Bronchial epithelial cell (primary cell): ENCODE measurements around the gene CD300A. TPM values are rescaled to one million over a fixed set of nuclear protein-coding genes. Genes with fewer than 3 reads are reported as not detected.

Experiments
- DNase-seq: peaks from one replicate; pipeline ENCODE4 v3.0.0-alpha.2; 2010; ENCODE audit warnings: low read depth
- FAIRE-seq: peaks from 2 replicates; lab custom pipeline; 2011; peaks lifted over from hg19 to GRCh38; lab: Jason Lieb, UNC
- H3K27me3 ChIP-seq: 2 replicates; pipeline ENCODE4 v1.5.1; 2011; ENCODE audit warnings: low read length; ENCODE audit not compliant: control insufficient read depth, insufficient read depth
- H3K36me3 ChIP-seq: 2 replicates; pipeline ENCODE4 v1.5.1; 2011; ENCODE audit warnings: low read length; ENCODE audit not compliant: control insufficient read depth, insufficient read depth
- H3K4me3 ChIP-seq: 2 replicates; pipeline ENCODE4 v1.5.1; 2011; ENCODE audit warnings: mild to moderate bottlenecking, low read depth, low read length, control low read depth
- total RNA-seq: library from RNA; depleted of rRNA; stranded (reverse); fragments of >200 nt; gene quantifications from 2 replicates; pipeline ENCODE4 v1.2.1, GENCODE V29; 2014
- TF ChIP-seq, protein P1 (sequence below): IDR thresholded peaks from 2 replicates; pipeline ENCODE4 v1.5.1; 2011; ENCODE audit warnings: mild to moderate bottlenecking, moderate library complexity, low read length, control low read depth, inconsistent platforms; ENCODE audit not compliant: insufficient read depth, severe bottlenecking

CD300A gene
- total RNA-seq, 1 donor from 2014 or later: not detected

DNA sequence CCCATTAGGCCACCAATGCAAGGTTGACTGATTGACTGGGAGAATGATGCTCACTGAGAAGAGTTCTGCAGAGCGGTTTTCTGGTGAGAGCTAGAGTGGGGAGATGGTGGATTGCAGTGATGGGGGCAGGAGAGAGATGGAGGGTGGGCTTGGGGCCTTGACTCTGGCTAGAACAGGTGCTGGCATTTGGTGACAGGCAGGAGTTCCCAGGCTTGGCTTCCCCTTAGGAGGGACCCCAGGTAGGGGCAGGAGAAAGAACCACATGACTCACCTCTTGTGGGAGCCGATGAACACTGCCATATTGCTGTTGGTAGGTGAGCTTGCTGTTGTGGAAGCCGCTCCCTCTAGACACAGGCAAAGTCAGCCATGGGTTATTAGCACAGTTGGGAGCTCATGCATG lies 56.9 kb downstream of the CD300A start:
- Histone ChIP-seq H3K36me3 (no peaks in the 10 kb centered on the region), H3K4me3 (no peak overlapping the region), H3K27me3 (no peaks in the 10 kb centered on the region)
- FAIRE-seq: no peak
- DNase-seq: no peak
- TF ChIP-seq, protein P1, sequence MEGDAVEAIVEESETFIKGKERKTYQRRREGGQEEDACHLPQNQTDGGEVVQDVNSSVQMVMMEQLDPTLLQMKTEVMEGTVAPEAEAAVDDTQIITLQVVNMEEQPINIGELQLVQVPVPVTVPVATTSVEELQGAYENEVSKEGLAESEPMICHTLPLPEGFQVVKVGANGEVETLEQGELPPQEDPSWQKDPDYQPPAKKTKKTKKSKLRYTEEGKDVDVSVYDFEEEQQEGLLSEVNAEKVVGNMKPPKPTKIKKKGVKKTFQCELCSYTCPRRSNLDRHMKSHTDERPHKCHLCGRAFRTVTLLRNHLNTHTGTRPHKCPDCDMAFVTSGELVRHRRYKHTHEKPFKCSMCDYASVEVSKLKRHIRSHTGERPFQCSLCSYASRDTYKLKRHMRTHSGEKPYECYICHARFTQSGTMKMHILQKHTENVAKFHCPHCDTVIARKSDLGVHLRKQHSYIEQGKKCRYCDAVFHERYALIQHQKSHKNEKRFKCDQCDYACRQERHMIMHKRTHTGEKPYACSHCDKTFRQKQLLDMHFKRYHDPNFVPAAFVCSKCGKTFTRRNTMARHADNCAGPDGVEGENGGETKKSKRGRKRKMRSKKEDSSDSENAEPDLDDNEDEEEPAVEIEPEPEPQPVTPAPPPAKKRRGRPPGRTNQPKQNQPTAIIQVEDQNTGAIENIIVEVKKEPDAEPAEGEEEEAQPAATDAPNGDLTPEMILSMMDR: no peak

DNA sequence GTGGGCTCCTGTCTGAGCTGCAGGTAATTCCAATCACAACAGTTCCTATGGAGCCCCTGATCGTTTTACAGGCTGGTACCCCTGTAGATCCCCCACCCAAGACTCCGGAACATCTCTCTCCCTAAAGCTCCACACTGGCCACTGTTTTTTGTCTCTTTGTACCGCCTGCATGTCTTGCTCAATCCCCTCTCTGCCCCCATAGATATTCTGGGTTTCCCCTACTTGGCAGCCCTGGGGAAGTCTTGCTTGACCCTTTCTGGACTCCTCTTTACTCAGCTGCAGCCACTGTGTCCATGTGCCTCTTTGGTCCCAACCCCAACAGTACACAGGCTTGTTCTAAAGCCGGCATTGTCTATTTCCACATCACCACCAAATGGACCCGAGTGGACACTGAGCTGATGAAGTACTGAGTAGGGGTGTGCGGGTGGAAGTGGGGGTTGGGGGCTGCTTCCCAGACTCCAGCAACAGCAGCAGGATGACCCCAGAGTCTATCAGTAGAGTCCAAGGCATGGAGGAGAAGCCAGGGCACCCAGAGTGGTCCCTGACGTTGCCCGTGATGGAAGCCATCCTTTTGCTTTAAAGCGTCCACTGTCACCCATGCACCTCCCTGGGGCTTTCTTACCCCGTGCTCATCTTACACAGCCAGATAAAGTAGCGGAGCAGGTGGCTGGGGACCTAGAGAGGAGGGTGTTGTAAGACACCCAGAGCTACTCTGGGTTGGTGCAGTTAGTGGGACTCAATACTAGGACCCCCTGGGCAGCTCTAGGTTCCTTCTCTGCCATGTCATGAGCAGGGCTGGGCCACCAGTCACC lies 58.4 kb downstream of the CD300A start:
- DNase-seq (no peak), FAIRE-seq (no peak)
- H3K36me3 ChIP-seq: no peaks in the 10 kb centered on the region
- TF ChIP-seq, protein P1: no peak
- no peak overlapping the region for H3K4me3 ChIP-seq
- H3K27me3 ChIP-seq: no peaks in the 10 kb centered on the region

DNA sequence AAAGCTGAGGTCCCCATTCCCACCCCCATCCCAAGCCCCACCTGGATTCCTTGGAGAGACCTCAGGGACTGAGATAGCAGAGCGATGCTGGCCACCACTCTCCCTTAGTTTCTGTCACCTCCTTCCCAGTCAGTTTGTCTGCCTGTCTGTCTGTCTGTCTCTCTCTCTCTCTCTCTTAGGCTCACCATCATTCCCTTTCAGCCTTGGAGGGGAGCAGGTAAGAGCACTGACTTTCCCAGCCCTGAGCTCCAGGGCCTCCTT lies 59.0 kb downstream of the CD300A start:
- DNase-seq: no peak
- TF ChIP-seq, protein P1: no peak

DNA sequence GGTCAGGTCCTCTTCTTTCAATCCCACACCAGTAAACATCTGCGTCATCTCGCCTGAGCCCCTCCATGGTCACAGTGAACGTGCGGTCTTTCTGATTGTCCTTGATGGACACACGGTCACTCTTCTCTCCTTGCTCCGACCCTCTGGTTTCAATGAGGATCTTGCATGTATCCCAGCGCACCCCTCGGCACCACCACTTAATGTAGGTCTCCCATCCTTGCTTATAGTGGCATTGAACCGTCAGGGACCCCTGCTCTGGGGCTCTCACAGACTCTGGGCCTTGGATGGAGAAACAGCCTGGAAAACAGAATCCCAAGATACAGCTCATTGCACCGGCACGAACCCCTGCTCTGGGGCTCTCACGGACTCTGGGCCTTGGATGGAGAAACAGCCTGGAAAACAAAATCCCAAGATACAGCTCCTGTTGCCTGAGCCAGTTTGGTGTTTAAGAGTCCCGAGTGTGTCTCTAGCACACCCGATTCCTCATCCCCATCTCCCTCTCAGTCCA lies 59.4 kb downstream of the CD300A start:
- H3K36me3 ChIP-seq: no peaks in the 10 kb centered on the region
- DNase-seq (no peak), FAIRE-seq (no peak)
- H3K27me3 ChIP-seq: no peaks in the 10 kb centered on the region
- TF ChIP-seq, protein P1: no peak
- no peak overlapping the region for H3K4me3 ChIP-seq

More for the DNA sequence above, 59.0 kb downstream of the CD300A start:
- H3K27me3 ChIP-seq: no peaks in the 10 kb centered on the region
- H3K36me3 ChIP-seq: no peaks in the 10 kb centered on the region
- no peak overlapping the region for H3K4me3 ChIP-seq
- FAIRE-seq: peak; percentile 99

DNA sequence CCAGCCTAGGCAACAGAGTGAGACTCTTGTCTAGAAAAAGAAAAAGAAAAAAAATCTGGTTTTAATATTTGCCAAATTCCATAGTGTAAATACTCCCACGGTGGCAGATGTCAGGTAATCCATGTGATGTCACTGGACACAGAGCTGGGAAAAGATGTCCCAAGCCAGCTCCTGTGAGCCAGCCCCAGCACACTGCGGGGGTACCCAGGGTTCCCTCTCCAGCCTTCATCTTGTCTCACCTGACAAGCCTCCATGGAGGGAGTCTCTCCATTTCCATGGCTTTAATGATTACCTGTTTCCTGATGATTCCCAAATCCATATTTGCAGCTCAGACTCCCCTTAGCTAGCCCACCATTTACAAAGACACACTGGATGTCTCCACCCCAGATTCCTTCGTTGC lies 60.2 kb downstream of the CD300A start:
- DNase-seq (no peak), FAIRE-seq (no peak)
- TF ChIP-seq, protein P1: no peak
- H3K27me3 ChIP-seq: no peaks in the 10 kb centered on the region
- no peak overlapping the region for H3K4me3 ChIP-seq
- no peaks in the 10 kb centered on the region for H3K36me3 ChIP-seq
